Left kidney (tissue), 2 donors: Measurements from ENCODE around the gene CLSTN2. TPM values are rescaled to one million over a fixed set of nuclear protein-coding genes. Genes with fewer than 3 reads are reported as not detected.

Experiments
- DNase-seq: peaks from one replicate; pipeline ENCODE4 v3.0.0-alpha.2; 2013
- polyA plus RNA-seq: library from polyadenylated mRNA; unstranded; fragments of 120-200 nt; gene quantifications from one replicate; pipeline ENCODE4 v1.2.1, GENCODE V29; 2013; ENCODE audit not compliant: insufficient read length

The CLSTN2 gene
- polyA plus RNA-seq, 1 donor = 2.0 TPM

DNA sequence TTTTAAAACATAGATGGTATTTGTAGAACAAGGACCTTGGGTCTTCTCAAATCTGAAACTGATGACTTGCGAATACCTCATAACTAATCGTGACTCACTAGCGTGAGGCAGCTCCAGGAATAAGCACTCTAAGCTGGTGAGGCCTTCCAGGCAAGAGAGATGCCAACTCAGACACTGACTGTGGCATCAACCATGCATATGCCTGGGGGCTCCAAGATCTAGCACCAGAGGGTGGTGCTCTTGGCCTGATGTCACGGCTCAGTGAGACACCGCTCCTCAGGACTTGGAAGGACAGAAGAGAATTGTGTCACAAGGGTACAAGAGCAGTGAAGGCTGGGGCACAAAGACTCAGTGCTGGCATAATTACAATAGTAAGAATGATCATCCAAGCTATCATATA is 617.9 kb downstream of the CLSTN2 start:
- DNase-seq = no peak

DNA sequence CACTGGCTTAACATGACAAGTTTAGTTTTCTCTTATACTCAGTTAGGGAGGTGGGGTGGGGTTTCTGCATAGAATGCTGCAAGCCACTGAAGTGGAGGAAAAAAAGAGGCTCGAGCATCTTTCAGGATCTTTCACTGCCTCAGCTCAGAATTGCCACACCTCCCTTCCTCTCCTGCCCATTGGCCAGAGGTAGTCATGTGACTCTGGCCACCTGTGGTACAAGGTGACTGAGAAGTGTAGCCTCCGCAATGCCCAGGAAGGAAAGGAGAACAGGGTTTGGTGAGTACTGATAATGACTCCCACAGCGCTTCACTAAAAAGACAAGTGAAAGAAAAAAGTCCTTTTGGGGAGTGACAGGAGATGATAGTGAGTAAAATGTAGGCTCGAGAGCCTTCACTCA is 618.6 kb downstream of the CLSTN2 start:
- DNase-seq = no peak

DNA sequence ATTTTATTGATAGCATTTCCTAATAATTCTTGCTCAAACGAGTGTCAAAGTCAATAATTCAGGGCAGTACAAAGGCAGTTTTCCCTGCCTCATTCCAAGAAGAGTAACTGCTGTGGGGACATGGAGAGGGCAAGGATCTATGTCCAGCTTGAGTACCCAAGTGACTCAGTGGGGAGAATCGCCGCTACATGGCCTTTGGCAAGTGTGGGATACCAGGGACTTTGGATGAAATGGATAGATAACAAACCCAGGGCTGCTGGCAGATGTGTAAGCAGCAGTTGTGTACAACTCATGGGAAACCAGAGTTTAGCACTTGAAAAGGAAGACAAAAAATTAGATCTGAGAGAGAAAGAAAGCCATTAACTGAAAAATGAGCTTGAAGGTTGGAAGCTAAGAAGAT is 620.7 kb downstream of the CLSTN2 start:
- no peak for DNase-seq

DNA sequence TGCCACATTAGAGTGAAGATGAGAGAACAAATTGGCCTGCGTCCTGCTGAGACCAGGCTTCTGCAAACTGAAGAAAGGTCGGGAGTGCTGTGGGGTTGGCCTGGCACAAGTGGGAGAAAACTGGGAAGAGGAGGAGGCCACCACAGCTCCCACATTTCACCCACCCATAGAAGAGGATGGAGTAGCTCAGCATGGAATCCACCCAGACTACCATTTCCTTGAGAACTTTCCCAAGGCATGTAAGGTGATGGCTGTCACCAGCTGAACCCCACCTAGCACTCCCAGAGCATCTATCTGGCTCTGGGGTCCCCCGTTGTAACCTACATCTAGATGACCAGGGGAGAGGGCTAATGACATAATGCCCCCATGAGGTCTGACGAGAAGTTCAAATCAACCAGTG is 622.5 kb downstream of the CLSTN2 start:
- no peak for DNase-seq

DNA sequence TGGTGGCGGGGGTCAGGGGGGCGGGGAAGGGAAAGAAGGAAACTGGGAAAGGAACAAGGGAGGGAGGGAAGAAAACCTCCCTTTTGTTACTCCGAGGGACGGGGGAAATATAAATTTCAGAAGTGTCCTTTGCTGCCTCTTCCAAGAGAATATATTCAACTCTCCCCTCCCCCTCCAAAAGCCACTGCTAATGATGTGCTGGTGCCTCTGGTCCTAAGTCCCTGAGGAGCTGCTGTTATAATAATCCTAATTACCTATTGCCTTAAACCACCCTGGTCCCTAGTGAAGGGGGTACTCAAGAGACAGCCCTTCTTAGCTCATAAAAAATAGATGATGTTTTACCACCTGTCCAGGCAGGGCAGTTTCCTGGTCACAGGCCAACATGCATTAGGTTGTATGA is 624.6 kb downstream of the CLSTN2 start:
- DNase-seq = no peak

DNA sequence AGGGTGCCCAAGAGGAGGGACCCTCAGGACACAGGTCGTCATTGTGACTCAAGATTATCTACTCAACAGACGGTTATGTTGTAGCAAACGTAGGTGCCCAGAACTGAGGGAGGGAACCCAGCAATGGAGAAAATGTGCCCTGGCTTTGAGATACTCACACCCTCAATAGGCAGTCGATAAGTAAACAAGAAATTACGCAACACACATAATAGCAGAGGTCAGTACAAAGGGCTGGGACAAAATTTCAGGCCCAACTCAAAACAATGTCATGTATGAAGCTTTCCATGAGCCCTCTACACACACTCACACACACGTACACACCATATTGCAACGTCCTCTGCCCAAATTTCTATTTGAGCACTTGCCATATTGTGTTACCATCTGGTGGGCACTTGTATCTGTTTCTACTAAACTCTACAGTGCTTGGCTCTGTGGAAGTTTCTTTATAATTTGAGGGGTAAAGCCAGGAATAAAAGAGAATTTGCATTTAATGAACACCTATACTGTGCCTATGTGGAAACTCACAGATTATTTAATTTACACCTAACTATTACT is 628.3 kb downstream of the CLSTN2 start:
- no peak for DNase-seq

DNA sequence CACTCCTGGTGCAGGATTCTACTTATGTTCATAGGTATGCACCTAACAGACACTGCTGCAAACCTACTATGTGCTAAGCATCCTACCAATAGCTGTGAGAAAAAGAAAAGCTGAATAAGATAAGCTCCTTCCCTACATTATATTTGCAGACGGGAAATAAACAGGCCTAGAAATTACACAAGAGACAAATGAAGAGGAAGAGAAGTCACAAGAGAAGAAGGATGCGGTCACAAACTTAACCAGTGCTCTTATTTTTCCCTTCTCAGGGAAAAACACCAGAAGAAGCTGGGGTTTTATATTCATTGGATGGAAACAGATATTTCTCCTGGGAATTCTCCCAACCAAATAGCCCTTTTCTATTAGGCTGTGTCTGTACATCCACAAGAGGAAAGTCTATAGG is 633.1 kb downstream of the CLSTN2 start:
- DNase-seq = no peak

DNA sequence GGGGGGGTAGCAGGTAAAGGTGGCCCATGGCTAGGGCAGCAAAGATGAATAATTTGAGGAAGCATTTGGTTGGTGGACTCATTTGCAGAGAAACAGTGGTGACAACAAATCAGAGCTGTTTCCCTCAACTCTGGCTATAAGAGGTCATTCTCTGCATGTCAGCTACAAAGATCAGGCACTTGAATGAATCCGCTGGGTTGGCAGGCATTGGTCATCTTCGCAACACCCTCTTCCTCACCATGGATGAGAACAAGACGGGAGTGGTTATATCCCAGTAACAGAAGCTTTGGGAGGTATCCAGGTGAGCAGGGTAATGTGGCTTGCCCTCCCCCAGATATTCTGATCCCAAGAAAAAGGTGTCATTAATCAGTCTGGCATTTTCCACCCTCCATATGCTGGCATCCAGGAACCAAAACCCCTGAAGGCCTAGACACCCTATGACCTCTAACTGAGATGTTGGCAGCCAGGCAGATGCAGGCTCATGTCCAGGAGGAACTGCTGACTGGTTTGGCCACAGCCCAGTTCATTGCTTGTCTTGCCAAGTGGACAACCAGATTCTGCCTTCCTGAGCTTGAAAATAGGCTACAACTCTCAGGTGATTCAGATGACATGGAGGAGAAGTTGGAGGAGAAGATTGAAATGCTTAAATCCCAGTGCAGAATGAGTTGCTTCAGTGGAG is 634.0 kb downstream of the CLSTN2 start:
- DNase-seq = no peak

DNA sequence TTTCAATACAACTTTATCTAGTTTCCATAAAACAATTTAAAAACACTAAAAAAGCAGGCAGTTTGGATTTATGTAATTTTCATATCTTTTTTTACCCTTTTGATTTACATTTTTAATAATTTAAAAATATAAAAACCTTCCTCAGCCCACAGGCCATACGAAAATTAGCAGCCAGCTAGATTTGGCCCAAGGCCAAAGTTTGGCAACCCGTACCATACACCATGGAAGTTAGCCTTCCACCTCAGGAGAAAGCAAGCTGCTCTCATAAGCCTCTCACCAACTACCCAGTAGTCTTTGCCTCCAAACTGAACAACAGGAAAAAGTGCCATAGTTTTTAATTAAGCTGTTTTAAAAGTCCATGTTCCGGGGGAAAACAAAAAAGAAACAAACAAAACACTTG is 635.6 kb downstream of the CLSTN2 start:
- no peak for DNase-seq

DNA sequence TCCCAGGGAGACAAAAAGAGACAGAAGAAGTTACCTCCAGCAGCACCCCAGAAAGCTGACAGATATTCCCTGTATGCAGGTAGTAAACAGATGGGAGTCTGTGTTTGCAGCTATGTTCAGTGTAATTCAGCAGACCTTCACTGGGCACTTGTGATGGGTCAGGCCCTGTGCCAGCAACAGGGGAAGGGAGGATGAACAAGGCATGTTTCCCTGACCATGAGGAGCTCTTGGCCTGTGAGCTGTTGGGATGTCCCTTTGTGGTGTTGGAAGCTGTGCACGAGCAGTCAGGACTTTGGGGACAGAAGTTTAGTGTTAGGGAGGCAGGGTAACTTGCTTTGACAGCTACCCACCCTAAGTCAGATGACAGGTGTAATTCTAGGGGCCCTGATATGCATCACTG is 636.9 kb downstream of the CLSTN2 start:
- no peak for DNase-seq

DNA sequence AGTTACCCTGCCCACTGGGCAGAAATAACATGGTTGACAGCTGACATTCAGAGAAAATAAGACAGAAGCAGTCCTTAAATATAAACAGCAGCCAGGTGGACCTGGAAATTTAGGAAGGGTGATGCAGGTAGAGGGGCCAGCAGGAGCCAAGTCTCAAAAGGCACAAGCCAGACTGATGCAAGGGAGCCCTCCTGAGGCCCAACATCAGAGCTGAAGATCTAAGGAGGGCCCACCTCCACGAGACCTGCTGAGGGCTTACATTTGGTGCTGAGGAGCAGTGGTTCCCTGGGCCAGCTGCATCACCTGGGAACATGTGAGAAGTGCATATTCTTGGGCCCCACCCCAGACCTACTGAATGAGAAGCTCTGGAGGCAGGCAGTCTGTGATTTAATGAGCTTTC is 637.3 kb downstream of the CLSTN2 start:
- no peak for DNase-seq

DNA sequence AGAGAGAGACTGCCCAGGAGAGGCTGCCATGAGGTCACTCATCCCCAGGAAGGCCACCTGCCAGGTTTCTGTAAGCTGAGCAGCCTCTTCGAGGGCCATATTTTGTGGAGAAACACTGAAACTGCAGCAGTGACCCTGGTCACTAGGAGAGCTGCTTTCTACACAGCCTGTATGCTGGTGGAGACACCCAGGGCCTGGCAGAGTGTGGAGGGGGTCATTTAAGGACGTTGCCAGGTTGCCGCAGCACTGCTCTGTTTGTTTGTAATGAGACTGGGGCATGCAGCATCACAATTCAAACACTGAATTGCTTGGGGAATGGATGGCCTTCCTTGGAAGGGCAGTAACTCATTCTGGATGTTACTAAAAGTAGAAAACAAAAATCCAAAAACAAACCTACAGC is 638.0 kb downstream of the CLSTN2 start:
- DNase-seq = no peak

DNA sequence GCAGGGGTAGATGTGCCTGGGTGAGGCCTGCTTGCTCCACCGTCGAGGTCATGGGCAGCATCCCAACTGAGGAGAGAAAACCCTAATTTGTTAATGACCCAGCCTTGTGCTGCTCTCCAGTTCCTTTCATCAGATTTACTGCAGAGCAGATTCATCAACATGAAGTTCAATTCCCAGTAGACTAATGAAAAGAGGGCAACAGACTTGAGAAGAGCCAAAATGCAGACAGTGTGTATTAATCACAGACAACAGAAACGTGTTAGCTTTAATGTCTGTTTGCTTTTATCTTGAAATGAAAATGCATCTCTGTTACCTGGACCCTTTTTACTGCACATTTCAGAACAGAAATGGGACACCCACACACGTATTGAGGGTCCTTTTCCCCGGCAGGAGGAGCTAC is 639.4 kb downstream of the CLSTN2 start:
- DNase-seq = no peak

DNA sequence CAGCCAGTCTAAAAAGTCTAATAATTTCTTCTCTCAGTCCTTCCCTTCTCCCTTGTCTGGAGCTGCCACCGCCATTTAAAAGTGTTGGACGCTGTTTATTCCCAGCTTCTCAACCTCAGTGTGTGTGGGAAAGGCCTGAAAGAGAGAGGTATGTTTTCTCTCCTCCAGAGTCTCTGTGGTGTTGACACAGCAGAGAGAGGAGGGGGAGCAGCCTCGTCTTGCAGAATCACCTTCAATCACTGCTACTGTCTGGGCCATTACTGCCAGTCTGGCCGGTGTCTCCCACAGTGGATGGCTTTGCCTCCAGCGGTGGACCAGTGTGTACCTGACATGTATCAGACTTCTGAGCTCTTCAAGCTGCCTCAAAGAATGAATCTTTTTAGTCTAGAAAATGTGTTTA is 641.5 kb downstream of the CLSTN2 start:
- DNase-seq = no peak

DNA sequence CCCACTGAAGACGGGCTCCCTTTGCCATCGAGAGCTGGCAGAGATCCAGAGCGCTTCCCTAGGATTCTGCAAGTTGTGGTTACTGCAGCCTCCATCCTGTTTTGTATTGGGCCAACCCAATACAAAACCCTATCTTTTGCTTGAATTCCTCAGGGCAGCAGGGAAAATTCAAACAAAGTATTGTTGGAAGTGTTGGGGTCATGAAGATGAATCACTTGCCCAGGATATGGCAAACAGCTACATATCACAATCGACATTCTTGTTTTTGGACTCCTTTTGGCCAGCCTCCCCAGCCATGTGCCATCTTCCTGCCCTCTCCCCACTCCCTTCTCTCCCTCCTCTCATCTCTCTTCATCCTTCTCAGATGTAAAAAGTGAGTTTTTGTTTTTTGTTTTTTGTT is 642.9 kb downstream of the CLSTN2 start:
- DNase-seq = no peak

DNA sequence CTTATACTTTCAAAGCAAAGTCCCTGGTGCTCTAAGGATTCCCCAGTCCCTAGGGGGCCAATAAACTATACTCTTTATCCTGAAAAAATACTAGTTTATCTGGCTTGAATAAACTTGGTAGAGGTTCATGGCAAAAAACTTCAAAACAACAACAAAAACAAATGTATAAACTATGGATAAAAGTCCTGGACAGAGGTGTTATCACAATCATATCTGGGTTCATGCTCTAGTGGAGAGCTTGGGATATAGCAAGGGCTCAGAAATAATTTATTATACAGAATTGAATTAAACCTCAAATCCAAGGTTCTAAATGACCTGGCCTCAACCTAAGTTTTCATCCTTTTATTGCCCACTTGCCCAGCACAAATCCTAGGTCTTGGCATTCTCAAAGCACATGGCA is 644.3 kb downstream of the CLSTN2 start:
- no peak for DNase-seq

DNA sequence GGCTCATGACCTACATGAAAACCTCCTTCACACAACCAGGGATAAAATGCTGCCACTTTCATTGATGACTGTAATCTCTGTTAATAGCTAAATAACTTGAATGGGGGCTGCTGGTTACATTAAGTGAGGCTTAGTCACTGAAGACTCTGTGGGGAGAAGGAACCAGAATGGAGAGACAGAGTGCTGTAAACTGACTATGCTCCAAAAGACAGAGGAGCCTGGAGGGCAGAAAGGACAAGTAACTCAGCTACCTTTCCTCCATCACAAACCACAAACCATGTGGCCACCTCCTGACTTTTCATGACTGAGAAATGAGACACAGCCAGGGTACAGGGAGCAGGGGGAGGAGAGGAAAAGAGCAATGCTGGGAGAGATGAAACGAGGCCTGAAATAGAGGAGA is 645.8 kb downstream of the CLSTN2 start:
- DNase-seq = no peak

DNA sequence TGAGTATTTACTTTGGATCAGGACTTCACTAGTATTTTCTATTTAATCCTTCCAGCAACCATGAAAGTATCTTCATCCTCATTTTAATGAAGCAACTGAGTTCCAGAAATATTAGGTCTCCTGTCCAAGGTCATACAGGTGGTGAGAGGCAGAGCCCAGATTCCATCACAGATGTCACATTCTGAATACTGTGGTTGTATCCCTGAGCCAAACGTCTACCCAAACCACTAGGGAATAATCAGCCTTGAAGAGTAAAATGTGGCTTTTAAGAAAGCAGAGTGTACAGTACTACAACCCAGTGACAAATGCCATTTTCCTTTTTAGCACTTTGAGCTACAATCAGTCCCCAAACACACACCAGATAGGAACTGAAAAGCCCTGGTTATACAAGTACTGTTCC is 649.6 kb downstream of the CLSTN2 start:
- no peak for DNase-seq

DNA sequence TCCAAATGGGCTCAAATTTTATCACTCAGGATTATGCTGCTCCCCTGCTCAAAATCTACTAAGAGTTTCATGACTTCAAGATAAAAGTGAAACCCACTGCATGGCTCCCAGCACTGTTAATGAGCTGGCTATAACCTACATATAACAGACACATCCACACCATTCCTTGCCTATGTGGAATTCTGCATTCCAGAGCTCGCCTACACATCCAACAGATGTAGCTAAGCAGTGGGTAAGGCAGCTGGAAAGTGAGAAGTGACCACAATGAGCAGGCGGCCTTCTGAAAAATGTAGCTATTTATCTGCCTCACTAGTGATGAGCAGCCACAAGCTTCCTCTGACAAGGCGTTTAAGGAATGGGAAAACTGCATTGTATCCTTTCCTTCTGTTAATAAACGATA is 650.8 kb downstream of the CLSTN2 start:
- no peak for DNase-seq

DNA sequence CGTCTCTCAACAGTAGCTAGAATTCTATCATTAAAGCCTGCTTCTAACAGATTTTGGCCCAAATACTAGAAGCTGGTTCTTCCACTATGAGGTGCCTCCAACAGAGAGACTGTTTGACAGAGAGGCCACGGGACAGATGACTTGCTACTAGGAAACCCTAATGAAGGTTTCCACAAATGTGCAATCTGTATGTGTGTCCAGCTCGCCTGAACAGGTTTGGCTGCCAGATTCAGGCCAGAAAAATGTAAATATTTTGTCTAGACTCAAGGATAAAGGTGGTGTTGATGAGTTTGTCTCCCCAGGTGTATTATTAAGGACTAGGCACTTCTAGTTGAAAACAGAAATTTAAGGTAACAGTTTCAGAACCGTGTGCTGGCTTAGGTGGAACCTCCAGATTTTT is 651.3 kb downstream of the CLSTN2 start:
- no peak for DNase-seq

DNA sequence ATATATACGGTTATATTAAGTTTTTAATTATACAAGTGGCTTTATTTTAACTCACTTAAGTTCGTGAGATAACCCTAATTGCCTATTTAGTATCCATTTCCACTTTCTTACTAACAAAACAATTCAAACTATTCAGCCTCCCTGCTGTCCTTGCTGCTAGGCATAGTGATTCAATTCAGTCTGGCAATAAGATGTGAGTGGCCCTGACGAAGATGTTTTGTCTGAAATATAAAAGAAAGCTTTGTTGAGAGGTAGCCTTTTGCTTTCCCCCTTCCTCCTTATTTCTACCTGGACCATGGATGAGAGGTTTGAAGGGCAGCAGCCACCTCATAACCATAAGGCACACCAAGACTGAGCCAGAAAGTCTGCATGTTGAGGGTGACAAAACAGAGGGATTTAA is 653.6 kb downstream of the CLSTN2 start:
- no peak for DNase-seq

DNA sequence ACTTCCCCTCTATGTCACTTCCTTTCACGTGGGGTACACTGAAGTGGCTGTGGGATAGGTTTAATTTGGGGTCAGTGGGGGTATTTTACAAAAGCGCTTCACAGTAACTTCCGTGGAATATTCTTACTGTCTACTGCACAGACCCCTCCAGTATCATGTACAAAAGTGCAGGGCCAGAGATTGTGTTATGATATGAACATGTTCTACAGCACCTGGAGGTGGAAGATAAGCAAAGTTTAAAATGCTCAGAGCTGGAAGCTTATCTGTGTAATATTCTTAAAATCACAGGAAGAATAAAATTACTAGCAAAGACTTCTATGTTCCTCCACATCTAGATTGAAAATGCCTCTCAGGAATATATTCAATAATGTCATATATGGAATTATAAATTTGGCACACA is 658.8 kb downstream of the CLSTN2 start:
- no peak for DNase-seq

DNA sequence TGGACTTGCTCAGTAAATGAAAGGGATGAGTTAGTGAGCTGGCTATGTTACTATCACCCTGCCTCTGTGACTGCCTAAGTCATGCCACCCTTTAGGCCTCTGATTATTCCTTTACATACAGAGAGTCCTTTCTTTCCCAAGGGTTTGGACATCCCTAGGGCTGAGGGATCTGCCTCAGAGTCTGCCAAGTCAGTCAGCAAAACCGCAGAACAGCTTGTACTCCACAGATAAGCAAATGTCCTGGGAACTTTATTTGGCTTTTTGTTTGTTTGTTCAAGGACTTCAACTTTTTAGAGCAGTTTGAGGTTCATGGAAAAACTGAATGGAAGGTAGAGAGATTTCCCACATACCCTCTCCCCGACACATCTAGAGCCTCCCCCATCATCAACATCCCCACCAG is 660.3 kb downstream of the CLSTN2 start:
- no peak for DNase-seq

DNA sequence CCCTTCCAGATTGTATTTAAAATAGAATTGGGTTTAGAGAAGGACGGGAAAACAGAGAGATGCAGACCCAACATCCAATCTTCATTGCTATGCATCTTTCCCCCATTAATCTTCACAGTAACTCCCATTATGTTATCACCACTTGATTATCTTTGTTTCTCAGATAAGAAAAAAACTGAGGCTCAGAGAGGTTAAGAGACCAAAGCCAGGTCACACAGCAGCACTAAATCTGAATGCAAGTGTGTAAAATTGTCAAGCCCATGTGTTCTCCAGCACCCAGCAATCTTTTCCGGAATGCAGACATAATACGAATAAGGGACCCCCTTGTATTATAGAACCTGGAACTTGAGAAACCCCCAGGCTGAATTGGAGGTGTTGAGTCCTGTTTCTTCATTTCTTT is 662.4 kb downstream of the CLSTN2 start:
- no peak for DNase-seq

DNA sequence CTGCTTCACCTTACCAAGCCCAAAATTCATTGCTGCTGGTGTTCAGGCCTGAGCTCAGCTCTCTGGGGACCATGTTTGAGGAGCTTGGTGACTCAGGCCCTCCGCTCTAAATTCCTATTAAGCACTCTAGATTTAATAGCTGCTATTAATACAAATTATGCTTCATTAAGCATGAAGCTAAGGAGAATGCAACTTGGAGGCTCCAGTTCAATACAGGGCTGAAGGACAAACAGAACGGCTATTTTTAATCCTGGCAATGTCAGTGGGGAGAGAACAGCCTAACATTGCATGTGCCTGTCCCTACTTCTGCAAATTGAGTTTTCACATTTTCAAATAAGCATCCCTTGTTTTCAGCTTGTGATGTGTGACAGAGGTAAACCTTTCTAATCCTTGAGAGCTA is 662.8 kb downstream of the CLSTN2 start:
- no peak for DNase-seq
